Measurements from ENCODE around the gene PEDS1. TPM values are rescaled to one million over a fixed set of nuclear protein-coding genes. Genes with fewer than 3 reads are reported as not detected.
"Not testable (repeated sequence)": the region's sequence is repeated elsewhere in the genome, so short reads cannot be mapped to it uniquely, and the experiment has no call there.

PEDS1 gene
- total RNA-seq, 1 donor, result 28.3 TPM

DNA sequence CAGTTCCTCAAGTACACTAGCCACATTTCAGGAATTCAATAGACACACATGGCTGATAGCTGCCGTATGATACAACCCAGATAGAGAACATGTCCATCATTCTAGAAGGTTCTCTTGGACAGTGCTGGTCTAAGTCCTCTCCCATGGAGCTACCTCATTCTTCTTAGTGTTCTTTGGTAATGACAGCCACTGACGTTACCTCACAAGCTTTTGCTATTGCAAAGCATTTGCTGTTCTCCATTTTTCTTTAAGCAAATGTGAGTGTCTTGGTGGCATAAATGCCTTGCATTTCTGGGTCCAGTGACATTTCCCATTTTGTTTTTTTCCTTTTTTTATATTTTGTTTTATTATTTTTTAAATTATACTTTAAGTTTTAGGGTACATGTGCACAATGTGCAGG lies 28.8 kb upstream of the PEDS1 start:
- Histone ChIP-seq H3K4me1 (ENCODE audit: insufficient read depth, low read length) (peaks cover 17% of the 10 kb centered on the region), H3K4me3 (ENCODE audit: low read length) (no peak overlapping the region), H3K27me3 (ENCODE audit: insufficient read depth, low read length) (peaks cover 3% of the 10 kb centered on the region), H3K9me3 (ENCODE audit: low read depth, low read length) (no peaks in the 10 kb centered on the region)

DNA sequence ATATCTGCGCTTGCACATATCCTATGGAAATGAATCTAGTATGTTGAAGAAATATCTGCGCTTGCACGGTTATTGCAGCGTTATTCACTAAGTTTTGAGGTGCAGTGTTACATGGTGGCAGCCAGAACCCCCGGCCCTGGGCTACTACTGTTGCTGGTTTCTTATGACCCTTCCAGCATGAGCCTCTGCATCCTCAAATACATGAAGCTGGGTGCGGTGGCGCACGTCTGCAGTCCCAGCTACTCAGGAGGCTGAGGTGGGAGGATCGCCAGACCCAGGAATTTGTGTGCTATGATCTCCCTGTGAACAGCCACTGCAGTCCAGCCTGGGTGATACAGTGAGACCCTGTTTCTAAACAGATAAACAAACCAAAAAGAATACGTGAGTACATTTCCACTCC lies 27.8 kb upstream of the PEDS1 start:
- Histone ChIP-seq H3K4me1 (ENCODE audit: insufficient read depth, low read length) (peaks cover 7% of the 10 kb centered on the region), H3K27me3 (ENCODE audit: insufficient read depth, low read length) (peaks cover 3% of the 10 kb centered on the region), H3K4me3 (ENCODE audit: low read length) (no peak overlapping the region), H3K9me3 (ENCODE audit: low read depth, low read length) (no peaks in the 10 kb centered on the region)

DNA sequence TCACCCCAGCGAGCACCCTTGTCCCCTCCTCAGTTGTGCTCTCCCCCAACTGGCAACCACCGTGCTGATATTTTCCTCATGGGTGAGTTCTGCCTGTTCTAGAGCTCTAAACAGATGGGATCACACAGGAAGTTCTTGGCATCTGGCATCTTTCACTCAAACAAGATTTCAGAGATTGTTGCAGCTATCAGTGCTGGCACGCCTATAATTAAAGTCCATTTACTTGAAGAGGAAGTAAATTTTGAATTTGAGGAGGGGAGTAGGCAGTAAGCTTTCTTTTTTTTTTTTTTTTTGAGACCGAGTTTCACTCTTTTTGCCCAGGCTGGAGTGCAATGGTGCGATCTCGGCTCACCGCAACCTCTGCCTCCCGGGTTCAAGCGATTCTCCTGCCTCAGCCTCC lies 25.1 kb upstream of the PEDS1 start:
- H3K9me3 ChIP-seq (ENCODE audit: low read depth, low read length); H3K4me1 ChIP-seq (ENCODE audit: insufficient read depth, low read length); H3K4me3 ChIP-seq (ENCODE audit: low read length); H3K27me3 ChIP-seq (ENCODE audit: insufficient read depth, low read length): not testable (repeated sequence)

DNA sequence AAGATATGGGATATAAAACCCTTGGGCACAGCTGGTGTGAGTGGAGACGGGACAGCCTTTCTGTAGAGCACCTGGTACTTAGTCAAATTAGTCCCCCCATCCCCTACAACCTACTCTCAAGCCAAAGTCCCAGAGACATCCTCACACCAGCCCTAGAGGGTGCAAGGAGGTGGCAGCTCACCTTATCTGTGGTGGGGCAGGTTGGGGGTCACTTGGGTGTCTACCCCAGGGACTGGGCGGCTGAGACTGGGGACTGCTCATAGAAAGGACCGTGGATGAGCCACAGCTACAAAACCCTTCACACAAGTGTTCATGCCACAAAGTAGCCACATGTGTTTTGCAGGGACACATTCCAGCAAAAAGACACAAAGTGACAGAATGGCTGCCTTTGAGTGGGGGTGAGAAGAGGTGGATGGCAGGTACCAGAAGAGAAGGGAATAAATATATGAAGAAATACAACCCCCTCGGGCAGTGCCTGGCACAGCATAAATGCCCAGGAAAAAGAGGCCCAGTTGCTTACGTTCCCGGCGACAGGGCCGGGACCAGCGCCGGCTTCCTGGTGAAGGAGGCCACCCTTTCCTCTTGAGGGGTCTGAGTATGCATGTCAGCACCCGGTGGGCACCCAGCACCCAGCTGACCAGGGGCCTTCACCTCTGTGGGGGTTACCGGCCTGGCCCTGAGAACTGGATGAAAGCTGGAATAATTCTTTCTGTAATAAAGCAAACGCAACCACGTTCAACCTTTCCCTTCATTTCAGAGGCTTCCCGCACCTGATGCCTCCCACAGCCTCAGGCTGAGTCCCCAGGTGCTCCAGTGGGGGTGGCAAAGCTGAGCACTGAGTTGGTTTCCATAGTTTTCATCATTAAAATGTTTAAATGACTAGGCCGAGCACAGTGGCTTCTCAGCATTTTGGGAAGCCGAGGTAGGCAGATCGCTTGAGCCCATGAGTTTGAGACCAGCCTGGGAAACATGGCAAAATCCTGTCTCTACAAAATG lies 22.7 kb upstream of the PEDS1 start:
- Histone ChIP-seq H3K4me1 (ENCODE audit: insufficient read depth, low read length) (peaks cover 11% of the 10 kb centered on the region), H3K4me3 (ENCODE audit: low read length) (no peak overlapping the region), H3K27me3 (ENCODE audit: insufficient read depth, low read length) (peaks cover 3% of the 10 kb centered on the region), H3K9me3 (ENCODE audit: low read depth, low read length) (no peaks in the 10 kb centered on the region)

DNA sequence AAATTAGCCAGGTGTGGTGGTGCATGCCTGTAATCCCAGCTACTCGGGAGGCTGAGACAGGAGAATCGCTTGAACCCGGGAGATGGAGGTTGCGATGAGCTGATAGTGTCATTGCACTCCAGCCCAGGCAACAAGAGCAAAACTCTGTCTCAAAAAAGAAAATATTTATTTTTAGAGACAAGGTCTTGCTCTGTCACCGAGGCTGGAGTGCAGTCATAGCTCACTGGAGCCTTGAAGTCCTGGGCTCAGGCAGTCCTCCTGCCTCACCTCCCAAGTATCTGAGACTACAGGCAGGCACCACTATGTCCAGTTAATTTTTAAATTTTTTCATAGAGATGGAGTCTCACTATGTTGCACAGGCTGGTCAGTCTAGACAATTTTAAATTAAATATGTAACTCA lies 20.9 kb upstream of the PEDS1 start:
- peaks cover 3% of the 10 kb centered on the region for H3K27me3 ChIP-seq (ENCODE audit: insufficient read depth, low read length)
- H3K4me3 ChIP-seq (ENCODE audit: low read length), result no peak overlapping the region
- H3K9me3 ChIP-seq (ENCODE audit: low read depth, low read length), result no peaks in the 10 kb centered on the region
- peaks cover 11% of the 10 kb centered on the region for H3K4me1 ChIP-seq (ENCODE audit: insufficient read depth, low read length)

DNA sequence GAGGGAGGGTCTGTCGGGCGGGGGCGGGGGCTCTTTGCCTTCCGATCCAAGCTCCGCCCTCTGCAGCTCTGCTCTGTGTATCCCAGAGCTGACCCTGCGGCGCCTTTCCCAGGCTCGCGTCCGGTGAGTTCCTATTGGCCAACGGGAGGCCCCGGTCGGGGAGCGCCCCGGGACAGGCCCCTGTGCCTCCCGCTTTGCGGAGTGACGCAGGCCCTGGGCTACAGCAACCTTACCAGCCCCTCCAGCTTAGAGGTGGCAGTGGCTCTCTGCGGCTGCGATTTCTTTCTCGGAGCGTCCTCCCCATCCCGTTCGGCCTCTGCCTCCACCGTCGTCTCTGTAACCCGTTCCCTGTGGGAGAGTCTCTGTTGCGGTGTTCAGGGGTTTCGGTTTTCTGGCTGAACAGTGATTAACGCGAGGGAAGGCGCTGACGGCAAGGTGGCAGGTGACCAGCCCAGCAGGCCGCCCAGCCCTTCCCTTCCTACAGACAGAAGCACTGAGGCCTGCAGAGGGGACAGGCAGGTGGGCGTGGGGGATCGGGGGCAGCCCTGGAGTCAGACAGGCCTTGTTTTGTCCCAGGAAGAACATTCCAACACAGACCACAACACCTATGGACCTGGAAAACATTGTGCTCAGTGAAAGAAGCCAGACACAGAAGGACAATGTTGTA lies 19.0 kb upstream of the PEDS1 start:
- peak overlapping the region; percentile 19 for H3K4me3 ChIP-seq (ENCODE audit: low read length)
- no peaks in the 10 kb centered on the region for H3K9me3 ChIP-seq (ENCODE audit: low read depth, low read length)
- peaks cover 3% of the 10 kb centered on the region for H3K27me3 ChIP-seq (ENCODE audit: insufficient read depth, low read length)
- peaks cover 11% of the 10 kb centered on the region for H3K4me1 ChIP-seq (ENCODE audit: insufficient read depth, low read length)

DNA sequence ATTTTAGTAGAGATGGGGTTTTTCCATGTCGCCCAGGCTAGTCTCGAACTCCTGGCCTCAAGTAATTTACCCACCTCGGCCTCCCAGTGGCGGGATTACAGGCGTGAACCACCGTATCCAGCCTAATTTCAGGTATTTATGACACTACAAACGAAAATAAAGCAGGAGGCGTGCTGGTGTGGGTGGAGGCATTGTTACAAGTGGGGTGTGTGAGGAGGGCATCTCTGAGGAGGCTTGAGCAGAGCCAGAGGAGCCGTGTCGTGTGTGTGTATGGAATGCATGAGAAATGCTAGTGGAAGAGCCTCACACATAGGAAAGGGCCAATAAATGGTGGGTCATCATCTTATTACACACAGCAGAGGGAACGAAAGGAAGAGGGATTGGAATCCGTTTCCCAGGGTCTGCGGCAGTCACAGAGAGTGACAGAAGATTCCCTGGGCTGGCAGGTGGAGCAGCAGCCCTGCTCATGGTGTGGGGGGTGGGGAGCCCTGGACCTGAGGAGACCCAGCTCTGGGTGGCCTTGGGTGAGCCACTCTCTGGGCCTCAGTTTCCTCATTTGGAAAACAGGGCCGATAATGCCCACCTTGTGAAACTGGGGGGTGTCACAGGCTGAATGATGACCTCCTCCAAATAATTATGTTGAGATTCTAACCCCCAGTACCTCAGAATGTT lies 17.2 kb upstream of the PEDS1 start:
- no peak overlapping the region for H3K4me3 ChIP-seq (ENCODE audit: low read length)
- peaks cover 23% of the 10 kb centered on the region for H3K4me1 ChIP-seq (ENCODE audit: insufficient read depth, low read length)
- H3K27me3 ChIP-seq (ENCODE audit: insufficient read depth, low read length), result peaks cover 3% of the 10 kb centered on the region
- H3K9me3 ChIP-seq (ENCODE audit: low read depth, low read length), result no peaks in the 10 kb centered on the region

DNA sequence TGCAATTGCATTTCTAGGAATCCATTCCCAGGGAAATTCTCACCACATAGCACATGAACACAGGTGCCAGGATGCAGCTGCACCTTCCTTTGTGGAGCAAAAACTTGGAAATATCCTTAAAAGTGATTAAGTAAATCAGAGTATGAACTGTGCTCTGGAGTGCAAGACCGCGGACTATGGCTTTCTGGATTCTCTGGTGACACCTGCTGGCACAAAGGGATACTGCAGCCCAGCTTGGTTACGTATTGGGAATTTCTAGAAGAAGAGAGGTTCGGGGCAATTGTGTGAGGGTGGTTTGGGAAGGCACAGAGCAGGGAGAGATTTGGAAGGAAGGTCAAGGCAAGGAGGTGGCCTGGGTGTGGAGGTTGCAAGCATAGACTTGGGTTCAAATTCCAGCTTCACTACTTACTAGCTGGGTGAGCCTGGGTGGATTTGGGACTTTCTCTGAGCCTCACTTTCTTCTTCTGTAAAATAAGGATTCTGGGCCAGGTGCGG lies 15.9 kb upstream of the PEDS1 start:
- Histone ChIP-seq H3K4me1 (ENCODE audit: insufficient read depth, low read length) (peaks cover 27% of the 10 kb centered on the region), H3K27me3 (ENCODE audit: insufficient read depth, low read length) (peaks cover 3% of the 10 kb centered on the region), H3K9me3 (ENCODE audit: low read depth, low read length) (no peaks in the 10 kb centered on the region), H3K4me3 (ENCODE audit: low read length) (no peak overlapping the region)

DNA sequence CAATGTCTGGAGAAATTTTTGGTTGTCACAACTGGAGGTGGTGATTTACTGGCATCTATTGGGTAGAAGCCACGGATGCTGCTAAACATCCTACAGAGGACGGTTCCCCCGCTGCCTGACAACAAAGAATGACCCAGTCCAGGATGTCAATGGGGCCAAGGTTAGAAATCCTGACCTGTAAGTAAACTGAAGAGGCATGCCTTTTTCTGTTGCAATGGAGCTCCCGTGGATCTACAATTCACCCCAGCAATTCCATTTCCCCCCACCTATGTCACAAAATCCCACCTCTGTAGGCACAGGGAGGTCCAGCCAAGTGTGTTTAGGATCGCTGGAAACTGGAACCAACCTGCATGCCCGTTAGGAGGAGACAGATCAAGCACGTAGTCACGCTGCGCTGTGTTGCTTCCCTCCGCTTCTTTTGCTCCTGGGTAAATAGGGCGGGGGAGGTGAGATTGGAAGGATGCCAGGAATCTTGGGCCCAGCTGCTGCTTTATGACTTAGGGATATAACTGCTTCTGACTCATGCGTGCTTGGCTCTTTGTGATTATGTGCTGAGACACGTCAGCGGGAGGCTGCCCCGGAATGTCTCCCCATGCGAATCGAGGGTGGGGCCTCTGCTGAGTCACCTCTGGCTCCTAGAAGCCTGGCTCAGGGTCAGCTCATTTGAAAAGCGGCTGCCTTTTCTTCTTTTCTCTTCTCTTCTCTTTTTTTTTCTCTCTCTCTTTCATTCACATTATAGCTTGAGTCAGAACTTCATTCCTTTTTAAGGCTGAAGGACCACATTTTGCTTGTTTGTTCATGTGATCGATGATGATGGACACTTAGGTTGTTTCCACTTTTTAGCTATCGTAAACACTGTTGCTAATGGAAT lies 12.4 kb upstream of the PEDS1 start:
- Histone ChIP-seq H3K4me1 (ENCODE audit: insufficient read depth, low read length) (peaks cover 15% of the 10 kb centered on the region), H3K27me3 (ENCODE audit: insufficient read depth, low read length) (no peaks in the 10 kb centered on the region), H3K4me3 (ENCODE audit: low read length) (no peak overlapping the region), H3K9me3 (ENCODE audit: low read depth, low read length) (no peaks in the 10 kb centered on the region)

DNA sequence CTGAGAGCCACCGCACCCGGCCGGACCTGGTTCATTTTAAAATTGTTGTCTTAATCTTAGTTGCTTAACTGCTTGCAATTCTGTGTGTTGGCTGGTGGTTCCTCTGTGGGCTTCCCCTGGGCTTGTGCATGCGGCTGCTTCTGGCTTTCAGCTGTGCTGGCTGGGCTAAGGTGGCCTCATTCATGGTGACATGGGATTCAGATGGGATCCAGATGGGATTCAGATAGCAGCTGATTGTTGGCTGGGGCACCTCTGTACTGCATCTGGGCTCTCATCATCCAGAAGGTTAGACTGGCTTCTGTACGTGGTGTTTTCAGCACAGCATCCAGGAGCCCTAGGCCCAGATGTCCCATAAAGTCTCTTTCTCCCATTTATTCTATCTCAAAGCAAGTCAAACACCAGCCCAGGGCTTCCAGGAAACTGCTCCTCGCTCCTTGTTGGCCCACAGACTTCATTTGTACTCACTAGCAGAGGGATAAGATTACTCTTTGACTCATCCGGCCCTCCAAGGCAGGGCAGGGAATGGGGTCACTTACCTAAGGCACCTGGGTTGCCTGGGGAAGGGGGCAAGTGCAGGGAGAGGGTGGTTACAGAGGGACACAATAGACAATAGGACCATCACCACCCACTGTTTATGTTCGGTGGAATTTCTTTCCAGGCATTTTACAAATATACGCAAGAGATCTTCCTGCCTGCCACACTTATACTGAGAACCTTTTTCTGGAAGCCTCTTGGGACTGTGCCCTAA lies 10.2 kb upstream of the PEDS1 start:
- no peak overlapping the region for H3K4me3 ChIP-seq (ENCODE audit: low read length)
- no peaks in the 10 kb centered on the region for H3K9me3 ChIP-seq (ENCODE audit: low read depth, low read length)
- no peaks in the 10 kb centered on the region for H3K27me3 ChIP-seq (ENCODE audit: insufficient read depth, low read length)
- peaks cover 15% of the 10 kb centered on the region for H3K4me1 ChIP-seq (ENCODE audit: insufficient read depth, low read length)

DNA sequence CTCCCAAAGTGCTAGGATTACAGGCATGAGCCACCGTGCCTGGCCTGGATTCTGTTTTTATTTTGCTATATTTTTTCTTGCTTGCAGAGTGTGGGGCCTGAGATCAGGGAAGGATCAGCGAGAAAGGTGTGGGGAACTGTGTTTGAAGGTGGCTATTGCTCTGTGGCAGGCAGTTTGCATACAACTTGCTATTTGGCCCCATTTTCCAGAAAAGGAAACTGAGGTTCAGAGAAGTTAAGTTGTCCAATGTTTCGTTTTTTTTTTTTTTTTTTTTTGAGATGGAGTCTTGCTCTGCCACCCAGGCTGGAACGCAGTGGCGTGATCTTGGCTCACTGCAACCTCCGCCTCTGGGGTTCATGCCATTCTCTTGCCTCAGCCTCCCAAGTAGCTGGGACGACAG lies 8.0 kb upstream of the PEDS1 start:
- not testable (repeated sequence) for H3K4me3 ChIP-seq (ENCODE audit: low read length); H3K27me3 ChIP-seq (ENCODE audit: insufficient read depth, low read length); H3K9me3 ChIP-seq (ENCODE audit: low read depth, low read length)
- H3K4me1 ChIP-seq (ENCODE audit: insufficient read depth, low read length), result peaks cover 12% of the 10 kb centered on the region

DNA sequence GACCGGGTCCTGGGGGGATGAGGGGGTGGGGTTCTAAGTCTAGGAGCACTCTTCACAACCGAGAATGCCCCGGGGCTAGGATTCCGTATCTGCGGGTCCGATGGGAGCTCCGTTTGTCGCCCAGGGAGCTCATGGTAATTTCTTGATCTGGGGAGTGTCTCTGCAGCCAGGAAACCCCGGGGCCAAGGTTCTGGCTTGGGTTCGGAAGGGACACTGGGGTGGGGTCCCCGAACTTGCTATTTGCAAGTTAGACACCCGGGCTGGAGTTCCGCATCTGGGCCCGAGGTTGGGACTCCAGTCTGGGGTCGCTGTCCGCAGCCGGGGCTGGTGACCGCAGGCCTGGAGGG lies 397 bp downstream of the PEDS1 start:
- Histone ChIP-seq H3K9me3 (ENCODE audit: low read depth, low read length) (no peaks in the 10 kb centered on the region), H3K27me3 (ENCODE audit: insufficient read depth, low read length) (no peaks in the 10 kb centered on the region), H3K4me1 (ENCODE audit: insufficient read depth, low read length) (peaks cover 36% of the 10 kb centered on the region), H3K4me3 (ENCODE audit: low read length) (peak overlapping the region; percentile 84)

DNA sequence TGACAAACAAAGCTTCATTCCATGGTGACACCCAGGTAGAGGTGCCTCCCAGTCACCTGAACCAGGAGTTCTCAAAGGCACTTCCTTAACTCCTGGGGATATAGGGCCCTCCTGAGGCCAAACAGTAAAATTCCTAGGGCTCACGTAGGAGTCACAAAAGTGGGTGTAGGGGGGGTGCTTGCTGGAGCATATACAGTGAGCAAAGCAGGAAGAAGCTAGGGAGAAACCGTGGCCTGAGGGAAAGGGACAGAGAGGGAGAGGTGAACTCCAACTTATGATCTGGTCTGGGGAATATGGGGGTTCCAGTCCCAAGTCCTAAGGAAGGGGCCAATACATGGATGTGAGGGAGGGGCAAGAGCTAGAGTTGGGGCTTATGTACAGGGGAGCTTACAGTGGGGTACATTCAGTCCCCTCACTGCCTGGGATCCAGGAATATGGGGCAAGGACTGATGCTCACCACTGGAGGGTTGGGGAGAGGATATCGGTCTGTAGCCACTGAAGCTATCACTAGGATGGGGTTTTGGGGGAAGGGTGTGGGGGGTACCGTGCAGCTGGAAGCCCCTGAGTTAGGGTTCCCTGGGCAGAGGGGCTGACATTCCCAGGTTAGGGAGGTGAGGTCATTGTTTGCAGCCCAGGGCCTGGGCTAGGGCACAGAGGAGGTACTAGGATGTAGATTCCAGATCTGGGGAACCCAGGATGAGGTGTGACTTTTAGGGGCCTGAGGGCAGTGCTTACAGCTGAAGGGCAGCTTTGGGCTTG lies 950 bp downstream of the PEDS1 start:
- Histone ChIP-seq H3K27me3 (ENCODE audit: insufficient read depth, low read length) (no peaks in the 10 kb centered on the region), H3K4me1 (ENCODE audit: insufficient read depth, low read length) (peaks cover 41% of the 10 kb centered on the region), H3K9me3 (ENCODE audit: low read depth, low read length) (no peaks in the 10 kb centered on the region), H3K4me3 (ENCODE audit: low read length) (peak overlapping the region; percentile 84)
